BE2C (cell line): ENCODE results near the gene EXOC2.

ENCODE experiments used
- DNase-seq: peaks from one replicate; pipeline ENCODE4 v3.0.0-alpha.2; 2020
- H3K27me3 ChIP-seq: fragments of 250-450 bp; sonication (Bioruptor Pico); 2 replicates; pipeline ENCODE4 v1.5.1; 2020; ENCODE audit warnings: mild to moderate bottlenecking
- H3K36me3 ChIP-seq: fragments of 250-450 bp; sonication (Bioruptor Pico); 2 replicates; pipeline ENCODE4 v1.5.1; 2020; ENCODE audit warnings: mild to moderate bottlenecking
- H3K4me1 ChIP-seq: fragments of 250-450 bp; sonication (Bioruptor Pico); 2 replicates; pipeline ENCODE4 v1.5.1; 2020
- H3K4me3 ChIP-seq: 2 replicates; pipeline ENCODE4 v1.5.1; 2011; ENCODE audit warnings: low read depth, low read length
- H3K9me3 ChIP-seq: fragments of 250-450 bp; sonication (Bioruptor Pico); 2 replicates; pipeline ENCODE4 v1.5.1; 2020
- TF ChIP-seq, protein P1 (sequence below): IDR thresholded peaks from 2 replicates; pipeline ENCODE4 v1.5.1; 2012; ENCODE audit warnings: mild to moderate bottlenecking, low read depth, low read length

EXOC2 gene

DNA sequence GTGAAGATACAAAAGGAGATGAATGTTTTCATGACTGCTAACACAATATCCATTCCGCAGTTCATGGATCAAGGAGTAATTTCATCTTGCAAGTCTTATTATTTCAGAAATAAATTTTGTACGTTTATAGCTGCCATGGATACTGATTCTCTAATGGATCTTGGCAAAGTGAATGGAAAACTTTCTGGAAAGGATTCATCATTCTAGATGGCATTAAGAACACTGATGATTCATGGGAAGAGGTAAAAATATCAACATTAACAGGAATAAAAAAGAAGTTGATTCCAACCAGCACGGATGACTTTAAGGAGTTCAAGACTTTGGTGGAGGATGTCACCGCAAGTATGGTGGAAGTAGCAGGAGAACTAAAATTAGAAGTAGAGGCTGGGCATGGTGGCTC is 38.8 kb downstream of the EXOC2 start:
- TF ChIP-seq, protein P1, sequence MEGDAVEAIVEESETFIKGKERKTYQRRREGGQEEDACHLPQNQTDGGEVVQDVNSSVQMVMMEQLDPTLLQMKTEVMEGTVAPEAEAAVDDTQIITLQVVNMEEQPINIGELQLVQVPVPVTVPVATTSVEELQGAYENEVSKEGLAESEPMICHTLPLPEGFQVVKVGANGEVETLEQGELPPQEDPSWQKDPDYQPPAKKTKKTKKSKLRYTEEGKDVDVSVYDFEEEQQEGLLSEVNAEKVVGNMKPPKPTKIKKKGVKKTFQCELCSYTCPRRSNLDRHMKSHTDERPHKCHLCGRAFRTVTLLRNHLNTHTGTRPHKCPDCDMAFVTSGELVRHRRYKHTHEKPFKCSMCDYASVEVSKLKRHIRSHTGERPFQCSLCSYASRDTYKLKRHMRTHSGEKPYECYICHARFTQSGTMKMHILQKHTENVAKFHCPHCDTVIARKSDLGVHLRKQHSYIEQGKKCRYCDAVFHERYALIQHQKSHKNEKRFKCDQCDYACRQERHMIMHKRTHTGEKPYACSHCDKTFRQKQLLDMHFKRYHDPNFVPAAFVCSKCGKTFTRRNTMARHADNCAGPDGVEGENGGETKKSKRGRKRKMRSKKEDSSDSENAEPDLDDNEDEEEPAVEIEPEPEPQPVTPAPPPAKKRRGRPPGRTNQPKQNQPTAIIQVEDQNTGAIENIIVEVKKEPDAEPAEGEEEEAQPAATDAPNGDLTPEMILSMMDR, result no peak

DNA sequence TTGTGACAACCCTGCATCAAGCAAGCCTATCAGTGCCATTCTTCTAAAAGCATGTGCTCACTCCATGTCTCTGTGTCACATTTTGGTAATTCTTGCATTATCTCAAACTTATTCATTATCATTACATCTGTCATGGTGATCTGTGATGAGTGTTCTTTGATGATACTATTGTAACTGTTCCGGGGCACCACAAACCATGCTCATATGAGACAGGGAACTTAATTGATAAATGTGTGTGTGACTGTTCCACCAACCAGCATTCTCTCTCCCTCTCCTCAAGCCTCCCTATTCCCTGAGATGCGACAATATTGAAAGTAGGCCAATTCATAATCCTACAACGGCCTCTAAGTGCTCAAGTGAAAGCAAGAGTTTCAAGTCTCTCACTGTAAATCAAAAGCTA is 40.1 kb downstream of the EXOC2 start:
- Histone ChIP-seq H3K36me3 (no peaks in the 10 kb centered on the region), H3K9me3 (no peaks in the 10 kb centered on the region), H3K27me3 (no peaks in the 10 kb centered on the region), H3K4me3 (no peak overlapping the region), H3K4me1 (no peaks in the 10 kb centered on the region)
- TF ChIP-seq, protein P1, result no peak
- no peak for DNase-seq

More for the DNA sequence above, 38.8 kb downstream of the EXOC2 start:
- DNase-seq, result no peak
- H3K9me3 ChIP-seq, result no peaks in the 10 kb centered on the region
- H3K4me3 ChIP-seq, result no peak overlapping the region
- no peaks in the 10 kb centered on the region for H3K27me3 ChIP-seq
- no peaks in the 10 kb centered on the region for H3K36me3 ChIP-seq
- no peaks in the 10 kb centered on the region for H3K4me1 ChIP-seq

DNA sequence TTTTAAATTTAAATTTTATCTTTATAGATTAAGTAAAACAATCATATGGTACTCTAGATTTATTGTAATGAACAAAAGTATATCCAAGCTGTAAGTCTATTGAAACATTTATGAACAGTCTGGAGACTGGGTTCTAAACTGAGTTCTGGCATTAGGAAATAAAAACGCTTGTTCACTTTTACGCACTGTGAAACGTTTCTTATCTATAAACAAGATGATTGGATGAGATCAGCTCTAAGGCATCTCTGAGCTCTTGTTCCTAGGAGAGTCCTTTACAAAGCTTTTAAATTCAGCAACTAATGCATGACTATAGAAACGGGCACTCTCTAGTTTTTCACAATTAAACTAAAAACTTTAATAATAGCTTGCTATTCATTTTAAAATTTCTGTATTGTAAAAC is 42.8 kb downstream of the EXOC2 start:
- DNase-seq, result no peak
- no peaks in the 10 kb centered on the region for H3K36me3 ChIP-seq
- TF ChIP-seq, protein P1, result no peak
- no peaks in the 10 kb centered on the region for H3K4me1 ChIP-seq
- no peak overlapping the region for H3K4me3 ChIP-seq
- H3K9me3 ChIP-seq, result no peaks in the 10 kb centered on the region
- no peaks in the 10 kb centered on the region for H3K27me3 ChIP-seq

DNA sequence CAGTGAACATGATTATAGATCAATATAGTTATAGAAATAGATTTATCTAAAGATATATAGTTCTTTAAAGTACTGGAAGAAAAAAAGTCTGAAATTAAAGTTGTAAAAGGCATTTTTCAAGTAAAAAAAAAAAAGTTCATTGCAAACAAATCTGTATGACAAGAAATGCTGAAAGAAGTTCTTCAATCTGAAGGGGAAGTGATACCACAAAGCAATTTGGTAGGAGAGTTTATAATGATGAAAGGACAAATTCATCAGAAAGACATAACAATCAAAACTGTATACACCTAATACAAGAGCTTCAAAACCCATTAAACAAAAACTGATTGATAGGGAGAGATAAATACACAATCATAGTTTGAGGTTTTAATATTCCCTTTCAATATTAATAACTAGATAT is 50.1 kb downstream of the EXOC2 start:
- no peak for DNase-seq
- no peaks in the 10 kb centered on the region for H3K27me3 ChIP-seq
- H3K4me1 ChIP-seq, result no peaks in the 10 kb centered on the region
- TF ChIP-seq, protein P1, result no peak
- H3K4me3 ChIP-seq, result no peak overlapping the region
- no peaks in the 10 kb centered on the region for H3K36me3 ChIP-seq
- no peaks in the 10 kb centered on the region for H3K9me3 ChIP-seq

DNA sequence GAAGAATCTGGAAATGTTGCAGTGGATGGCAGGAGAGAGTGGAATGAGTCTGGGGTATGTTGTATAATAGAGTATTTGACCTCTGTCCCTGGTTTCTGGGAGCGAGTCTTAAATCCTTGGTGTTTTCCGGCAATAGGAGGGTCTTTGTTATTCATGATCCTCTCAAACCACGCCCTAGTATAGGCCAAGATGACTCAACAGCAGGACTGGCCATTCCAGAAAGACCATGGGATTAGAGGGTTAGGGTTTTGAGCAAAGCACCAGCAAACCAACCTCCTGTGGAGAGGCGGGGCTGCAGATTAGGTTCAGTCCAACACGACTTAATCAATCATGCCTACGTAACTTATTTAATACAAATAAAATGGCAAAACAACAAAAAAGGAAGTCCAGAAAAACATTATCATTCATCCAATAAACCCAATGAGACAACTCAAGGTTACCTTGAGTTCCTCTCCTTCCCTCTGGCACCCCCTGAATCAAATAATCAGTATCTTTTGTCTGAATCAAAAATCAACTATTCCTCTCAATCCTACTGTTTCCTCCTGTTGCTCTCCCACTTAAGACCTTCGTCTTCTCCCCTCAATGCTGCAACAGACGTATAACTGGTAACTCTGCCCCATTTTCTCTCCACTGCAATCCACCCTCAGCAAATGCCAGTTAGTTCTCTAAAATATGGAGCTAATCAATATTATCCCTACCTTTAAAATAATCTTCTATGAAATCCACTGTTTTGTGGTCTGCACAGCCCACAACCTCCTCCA is 51.5 kb downstream of the EXOC2 start:
- H3K27me3 ChIP-seq, result no peaks in the 10 kb centered on the region
- no peak for DNase-seq
- TF ChIP-seq, protein P1, result no peak
- H3K36me3 ChIP-seq, result no peaks in the 10 kb centered on the region
- H3K9me3 ChIP-seq, result no peaks in the 10 kb centered on the region
- H3K4me1 ChIP-seq, result no peaks in the 10 kb centered on the region
- H3K4me3 ChIP-seq, result no peak overlapping the region

DNA sequence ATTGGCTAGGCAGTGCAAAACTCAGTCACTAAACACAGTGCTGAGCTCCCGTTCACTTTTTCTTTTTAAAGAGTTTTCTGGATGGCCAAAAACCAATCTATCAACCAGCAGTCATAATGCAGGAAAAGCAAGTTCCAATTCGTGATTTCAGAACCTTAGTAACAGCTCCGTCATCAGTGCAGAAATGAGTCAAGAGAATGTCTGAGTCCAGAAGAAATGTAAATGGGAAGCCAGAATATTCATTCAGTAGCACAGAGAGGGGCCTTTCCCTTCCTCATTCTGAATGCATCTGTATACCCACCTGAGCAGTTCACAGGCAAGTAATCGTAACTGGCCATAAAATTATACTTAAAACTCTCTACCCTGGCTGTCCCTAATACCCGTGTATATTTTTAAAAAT is 56.5 kb downstream of the EXOC2 start:
- TF ChIP-seq, protein P1, result no peak
- no peak overlapping the region for H3K4me3 ChIP-seq
- H3K4me1 ChIP-seq, result no peaks in the 10 kb centered on the region
- H3K27me3 ChIP-seq, result no peaks in the 10 kb centered on the region
- H3K9me3 ChIP-seq, result no peaks in the 10 kb centered on the region
- no peaks in the 10 kb centered on the region for H3K36me3 ChIP-seq
- no peak for DNase-seq
